Vagina (tissue), 2 donors: Measurements from ENCODE around the gene CDK16.

Experiments used
- CTCF ChIP-seq, 3 experiments: fragments of 450-650 bp in 2 of 3; fragments of 200-600 bp in 1 of 3; sonication (generic) in 1 of 3; IDR thresholded peaks; one replicate each; pipeline ENCODE4 v1.5.1; 2017 to 2019; ENCODE audit warnings: antibody characterized with exemption in 3 of 3, mild to moderate bottlenecking in 2 of 3, moderate library complexity in 2 of 3
- POLR2A ChIP-seq, 2 donors: fragments of 450-650 bp; IDR thresholded peaks; one replicate each; pipeline ENCODE4 v1.6.1; 2017; ENCODE audit warnings: antibody characterized with exemption in 2 of 2, mild to moderate bottlenecking in 2 of 2, moderate library complexity in 2 of 2
- POLR2AphosphoS5 ChIP-seq, 2 donors: sonication (generic); formaldehyde crosslinking; IDR thresholded peaks; one replicate each; pipeline ENCODE4 v1.9.0; 2017; ENCODE audit warnings: antibody characterized with exemption in 2 of 2, mild to moderate bottlenecking in 2 of 2, low read depth in 1 of 2; ENCODE audit not compliant: insufficient read depth in 1 of 2

GRCh38 chrX:47241201-47242011 is 22.9 kb downstream of the CDK16 start:
- TF ChIP-seq POLR2AphosphoS5 (IDR thresholded peaks at IDR 0.05; ENCODE audit: insufficient read depth in 1 of 2, low read depth in 1 of 2) (no peak), CTCF (IDR thresholded peaks at IDR 0.05) (no peak), POLR2A (IDR thresholded peaks at IDR 0.05) (no peak)
